ENCODE measurements around the gene SPATA17. TPM values are rescaled to one million over a fixed set of nuclear protein-coding genes. Genes with fewer than 3 reads are reported as not detected.

Gene SPATA17
- total and polyA plus RNA-seq, 2 of the 8 experiments (the other 6 are each of a cell fraction or from before 2014, with no cell fraction given) = 0.17 to 0.48 TPM

GRCh38 chr1:217627431-217627830, 3.7 kb upstream of the SPATA17 start:
- CTCF ChIA-PET (ENCODE audit: partially characterized antibody) = no interaction called here
- H2BK20ac ChIP-seq (ENCODE audit: low read length) = no peak overlapping the region

More at GRCh38 chr1:217627431-217627830, 3.7 kb upstream of the SPATA17 start:
- Histone ChIP-seq H3K4me3 (ENCODE audit: extremely low read depth in 1 of 4, insufficient read depth in 2 of 4, low read depth in 3 of 4, low read length in 4 of 4) (no peak overlapping the region), H3K36me3 (ENCODE audit: control insufficient read depth in 2 of 4, insufficient read depth in 4 of 4, low read length in 3 of 4) (no peaks in the 10 kb centered on the region), H4K91ac (replicated peaks; ENCODE audit: insufficient read length, low read length) (no peak overlapping the region), H3K27me3 (replicated peaks in 1 of 4; ENCODE audit: control insufficient read depth in 3 of 4, extremely low read depth in 1 of 4, insufficient read depth in 3 of 4, low read length in 3 of 4) (no peaks in the 10 kb centered on the region), H4K8ac (ENCODE audit: extremely low read depth, insufficient read depth, low read length) (no peak overlapping the region), H2BK5ac (ENCODE audit: low read depth, low read length) (no peak overlapping the region), H3K14ac (ENCODE audit: insufficient read length) (no peak overlapping the region), H3K56ac (replicated peaks; ENCODE audit: insufficient read length, low read depth, low read length) (no peak overlapping the region), H2BK120ac (replicated peaks; ENCODE audit: low read depth, low read length) (no peak overlapping the region), H4K20me1 (replicated peaks in 1 of 2; ENCODE audit: control insufficient read depth in 1 of 2, insufficient read depth in 2 of 2, low read length in 2 of 2) (no peaks in the 10 kb centered on the region), H2AK5ac (ENCODE audit: low read depth, low read length) (no peak overlapping the region), H3K4ac (replicated peaks; ENCODE audit: insufficient read length, low read depth, low read length) (no peak overlapping the region), H3K4me2 (ENCODE audit: insufficient read depth in 1 of 2, low read depth in 2 of 2, low read length in 2 of 2) (no peak overlapping the region), H3K18ac (ENCODE audit: extremely low read depth, low read length) (no peak overlapping the region), H3K9me3 (ENCODE audit: insufficient read depth in 2 of 2, low read depth in 1 of 2, low read length in 1 of 2) (no peaks in the 10 kb centered on the region), H2BK12ac (ENCODE audit: low read depth, low read length) (no peak overlapping the region), H4K5ac (ENCODE audit: insufficient read length, low read depth, low read length) (no peak overlapping the region), H3K23ac (ENCODE audit: insufficient read length) (no peak overlapping the region), H2BK15ac (ENCODE audit: low read length) (no peak overlapping the region), H3K79me1 (ENCODE audit: low read depth, low read length) (peaks cover 4% of the 10 kb centered on the region; the same call in 1 of the 2 replicates), H3K4me1 (replicated peaks in 1 of 4; ENCODE audit: control insufficient read depth in 3 of 4, insufficient read depth in 4 of 4, low read length in 3 of 4) (peaks cover 0 to 3% (median 0%) of the 10 kb centered on the region in 4 experiments; a peak in 2 of 7 replicates), H2AFZ (ENCODE audit: low read length) (no peak overlapping the region), H3K79me2 (ENCODE audit: control insufficient read depth in 1 of 2, insufficient read depth in 2 of 2, low read length in 2 of 2) (peaks cover 0 to 66% of the 10 kb centered on the region in 2 experiments; a peak in 2 of 4 replicates), H3K9ac (replicated peaks in 1 of 4; ENCODE audit: extremely low read depth in 1 of 4, low read depth in 3 of 4, low read length in 3 of 4) (no peak overlapping the region), H3K23me2 (ENCODE audit: low read depth, low read length) (peaks cover 2% of the 10 kb centered on the region), H3K27ac (ENCODE audit: low read depth, low read length) (no peak overlapping the region)
- DNase-seq (ENCODE audit: low read depth in 1 of 2, low spot score in 2 of 2) (no peak), FAIRE-seq (no peak)
- POLR2A ChIA-PET (ENCODE audit: partially characterized antibody) = no interaction called here
- WGBS, 2 experiments (ENCODE audit: extremely low coverage in 1 of 2, insufficient coverage in 1 of 2, insufficient read length in 1 of 2, insufficient replicate concordance in 2 of 2, low coverage in 1 of 2, low lambda C conversion rate in 2 of 2, missing lambda C conversion rate in 1 of 2) = 96% methylated on average over 3 of the region's 3 CpGs; no CpG with 5 or more reads in 1 of the 2 experiments
- TF ChIP-seq HDAC6 (IDR thresholded peaks at IDR 0.05; ENCODE audit: low read depth, low read length) (no peak), JUN (IDR thresholded peaks at IDR 0.05; ENCODE audit: low read depth, low read length) (no peak), PHF8 (conservative IDR thresholded peaks at IDR 0.05; ENCODE audit: low read depth, low read length) (no peak)

Data from H1 (cell line).